HEK293 (cell line): Measurements from ENCODE around the gene DNASE2.
A peak's percentile ranks its signal among the peaks of the same experiment; 100 is the strongest.

ENCODE experiments used
- CTCF ChIA-PET: fragments of 350-600 bp; formaldehyde crosslinking; extraction: SDS; loops from one replicate; lab custom pipeline; 2021; ENCODE audit warnings: antibody characterized with exemption; lab: Yijun Ruan, JAX
- POLR2A ChIA-PET: fragments of 300-600 bp; formaldehyde crosslinking; extraction: SDS; loops from one replicate; lab custom pipeline; 2020; ENCODE audit warnings: antibody characterized with exemption, inconsistent platforms; lab: Yijun Ruan, JAX
- H3K27ac ChIP-seq: fragments of 200-500 bp; sonication (Bioruptor generic); 2 replicates; pipeline ENCODE4 v1.5.1; 2014; ENCODE audit warnings: low read depth, low read length, control low read depth, inconsistent platforms; ENCODE audit errors: extremely low read depth
- H3K36me3 ChIP-seq, 2 experiments: fragments of 200-500 bp in 1 of 2; sonication (Bioruptor generic) in 1 of 2; 1 replicate in 1 of 2; 2 replicates in 1 of 2; pipeline ENCODE4 v1.5.1; 2014 to 2017; ENCODE audit warnings: inconsistent platforms in 2 of 2, low read length in 2 of 2; ENCODE audit not compliant: control insufficient read depth in 2 of 2, insufficient read depth in 1 of 2
- H3K4me1 ChIP-seq: fragments of 200-500 bp; sonication (Bioruptor generic); 2 replicates; pipeline ENCODE4 v1.5.1; 2014; ENCODE audit warnings: mild to moderate bottlenecking, low read length, inconsistent platforms; ENCODE audit not compliant: control insufficient read depth, insufficient read depth
- H3K4me3 ChIP-seq: 2 replicates; pipeline ENCODE4 v1.5.1; 2011; ENCODE audit warnings: low read depth, mild to moderate bottlenecking, control low read depth, low read length, moderate library complexity
- H3K9me3 ChIP-seq: fragments of 200-500 bp; sonication (Bioruptor generic); 2 replicates; pipeline ENCODE4 v1.5.1; 2014; ENCODE audit warnings: low read depth, low read length, inconsistent platforms; ENCODE audit not compliant: control insufficient read depth, insufficient read depth
- BCL11B ChIP-seq: fragments of 450-650 bp; formaldehyde crosslinking; IDR thresholded peaks from 2 replicates; pipeline ENCODE4 v1.5.1; 2016; ENCODE audit warnings: low read depth, missing biosample characterization, missing genetic modification characterization
- KLF8 ChIP-seq: fragments of 450-650 bp; formaldehyde crosslinking; IDR thresholded peaks from 2 replicates; pipeline ENCODE4 v1.5.1; 2016; ENCODE audit warnings: missing biosample characterization, missing genetic modification characterization
- SETDB1 ChIP-seq: IDR thresholded peaks from one replicate; pipeline ENCODE4 v1.6.1; 2017; ENCODE audit warnings: mild to moderate bottlenecking, low read length, moderate library complexity, mixed read lengths; ENCODE audit not compliant: insufficient read length
- SP2 ChIP-seq: fragments of 450-650 bp; formaldehyde crosslinking; IDR thresholded peaks from 2 replicates; pipeline ENCODE4 v1.5.1; 2016; ENCODE audit warnings: missing biosample characterization, missing genetic modification characterization
- ZBTB20 ChIP-seq: fragments of 450-650 bp; formaldehyde crosslinking; IDR thresholded peaks from 2 replicates; pipeline ENCODE4 v1.5.1; 2016; ENCODE audit warnings: missing biosample characterization, missing genetic modification characterization
- ZBTB48 ChIP-seq: fragments of 450-650 bp; formaldehyde crosslinking; IDR thresholded peaks from 2 replicates; pipeline ENCODE4 v1.5.1; 2016; ENCODE audit warnings: missing biosample characterization, missing genetic modification characterization
- ZNF10 ChIP-seq: fragments of 450-650 bp; formaldehyde crosslinking; IDR thresholded peaks from 2 replicates; pipeline ENCODE4 v1.5.1; 2017; ENCODE audit warnings: missing biosample characterization, missing genetic modification characterization
- ZNF138 ChIP-seq: fragments of 450-650 bp; formaldehyde crosslinking; IDR thresholded peaks from 2 replicates; pipeline ENCODE4 v1.5.1; 2016; ENCODE audit warnings: missing biosample characterization, missing genetic modification characterization, borderline replicate concordance
- ZNF146 ChIP-seq: fragments of 450-650 bp; formaldehyde crosslinking; IDR thresholded peaks from 2 replicates; pipeline ENCODE4 v1.5.1; 2016; ENCODE audit warnings: missing biosample characterization, missing genetic modification characterization
- ZNF292 ChIP-seq: fragments of 450-650 bp; formaldehyde crosslinking; IDR thresholded peaks from 2 replicates; pipeline ENCODE4 v1.5.1; 2016; ENCODE audit warnings: low read depth, missing biosample characterization, missing genetic modification characterization, borderline replicate concordance
- ZNF335 ChIP-seq: fragments of 450-650 bp; formaldehyde crosslinking; conservative IDR thresholded peaks from 2 replicates; pipeline ENCODE4 v1.5.1; 2016; ENCODE audit warnings: missing biosample characterization, missing genetic modification characterization
- ZNF354C ChIP-seq: fragments of 450-650 bp; formaldehyde crosslinking; IDR thresholded peaks from 2 replicates; pipeline ENCODE4 v1.5.1; 2016; ENCODE audit warnings: missing biosample characterization, missing genetic modification characterization, low read depth, borderline replicate concordance
- ZNF366 ChIP-seq: fragments of 450-650 bp; formaldehyde crosslinking; conservative IDR thresholded peaks from 2 replicates; pipeline ENCODE4 v1.5.1; 2016; ENCODE audit warnings: missing biosample characterization, missing genetic modification characterization
- ZNF37A ChIP-seq: fragments of 450-650 bp; IDR thresholded peaks from 2 replicates; pipeline ENCODE4 v1.5.1; 2018; ENCODE audit warnings: missing biosample characterization, missing genetic modification characterization
- ZNF529 ChIP-seq: fragments of 450-650 bp; formaldehyde crosslinking; IDR thresholded peaks from 2 replicates; pipeline ENCODE4 v1.5.1; 2017; ENCODE audit warnings: missing genetic modification characterization, missing biosample characterization; ENCODE audit not compliant: insufficient replicate concordance
- ZNF555 ChIP-seq: fragments of 450-650 bp; formaldehyde crosslinking; conservative IDR thresholded peaks from 2 replicates; pipeline ENCODE4 v1.5.1; 2017; ENCODE audit warnings: missing biosample characterization, mild to moderate bottlenecking, missing genetic modification characterization, inconsistent platforms
- ZNF624 ChIP-seq: fragments of 450-650 bp; formaldehyde crosslinking; IDR thresholded peaks from 2 replicates; pipeline ENCODE4 v1.5.1; 2017; ENCODE audit warnings: missing biosample characterization, missing genetic modification characterization
- ZNF707 ChIP-seq: fragments of 450-650 bp; formaldehyde crosslinking; IDR thresholded peaks from 2 replicates; pipeline ENCODE4 v1.5.1; 2016; ENCODE audit warnings: missing biosample characterization, missing genetic modification characterization
- ZNF747 ChIP-seq: fragments of 450-650 bp; formaldehyde crosslinking; IDR thresholded peaks from 2 replicates; pipeline ENCODE4 v1.5.1; 2016; ENCODE audit warnings: missing biosample characterization, missing genetic modification characterization
- ZNF791 ChIP-seq: fragments of 450-650 bp; formaldehyde crosslinking; IDR thresholded peaks from 2 replicates; pipeline ENCODE4 v1.5.1; 2016; ENCODE audit warnings: missing biosample characterization, missing genetic modification characterization
- ZNF837 ChIP-seq: fragments of 450-650 bp; formaldehyde crosslinking; IDR thresholded peaks from 2 replicates; pipeline ENCODE4 v1.5.1; 2016; ENCODE audit warnings: missing biosample characterization, missing genetic modification characterization
- ZNF843 ChIP-seq: fragments of 450-650 bp; formaldehyde crosslinking; IDR thresholded peaks from 2 replicates; pipeline ENCODE4 v1.5.1; 2016; ENCODE audit warnings: missing biosample characterization, missing genetic modification characterization
- ZSCAN30 ChIP-seq: fragments of 450-650 bp; IDR thresholded peaks from 2 replicates; pipeline ENCODE4 v1.5.1; 2018; ENCODE audit warnings: missing biosample characterization, mild to moderate bottlenecking, missing genetic modification characterization, moderate library complexity
- TF ChIP-seq, protein P1 (sequence below): fragments of 450-650 bp; formaldehyde crosslinking; optimal IDR thresholded peaks from 2 replicates; pipeline ENCODE3; 2016; ENCODE audit warnings: missing biosample characterization, mild to moderate bottlenecking, missing genetic modification characterization
- TF ChIP-seq, protein P2 (sequence below): fragments of 450-650 bp; formaldehyde crosslinking; IDR thresholded peaks from 2 replicates; pipeline ENCODE4 v1.5.1; 2017; ENCODE audit warnings: missing biosample characterization, missing genetic modification characterization
- TF ChIP-seq, protein P3 (sequence below): fragments of 450-650 bp; formaldehyde crosslinking; IDR thresholded peaks from 2 replicates; pipeline ENCODE4 v1.5.1; 2016; ENCODE audit warnings: missing biosample characterization, missing genetic modification characterization
- TF ChIP-seq, protein P4 (sequence below): fragments of 450-650 bp; formaldehyde crosslinking; IDR thresholded peaks from 2 replicates; pipeline ENCODE4 v1.5.1; 2016; ENCODE audit warnings: missing biosample characterization, missing genetic modification characterization
- TF ChIP-seq, protein P5 (sequence below): fragments of 450-650 bp; IDR thresholded peaks from 2 replicates; pipeline ENCODE4 v1.5.1; 2018; ENCODE audit warnings: missing biosample characterization, mild to moderate bottlenecking, missing genetic modification characterization
- TF ChIP-seq, protein P6 (sequence below): fragments of 450-650 bp; formaldehyde crosslinking; IDR thresholded peaks from 2 replicates; pipeline ENCODE4 v1.5.0; 2017; ENCODE audit warnings: missing biosample characterization, missing genetic modification characterization, borderline replicate concordance

DNASE2 gene

DNA sequence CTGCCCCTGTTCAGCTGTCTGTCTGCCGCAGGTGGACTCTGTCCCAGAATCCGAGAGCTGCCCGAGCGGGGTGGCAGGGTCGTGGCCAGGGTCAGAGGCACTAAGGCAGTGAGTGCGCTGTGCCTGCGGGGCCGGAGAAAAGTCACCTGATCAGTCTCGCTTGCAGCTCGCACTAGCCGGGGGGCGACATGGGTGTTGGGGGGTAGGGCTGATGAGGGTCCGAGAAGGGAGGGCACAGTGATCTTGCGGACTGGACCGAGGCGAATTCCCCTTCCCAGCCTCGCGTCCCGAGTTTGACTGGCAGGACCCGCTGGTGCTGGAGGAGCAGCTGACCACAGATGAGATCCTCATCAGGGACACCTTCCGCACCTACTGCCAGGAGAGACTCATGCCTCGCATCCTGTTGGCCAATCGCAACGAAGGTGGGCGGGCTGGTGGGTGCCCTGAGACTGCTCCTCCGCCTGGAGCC, 10.3 kb upstream of the DNASE2 start:
- Histone ChIP-seq H3K27ac (no peak overlapping the region), H3K9me3 (no peaks in the 10 kb centered on the region), H3K36me3 (peaks cover 0 to 25% of the 10 kb centered on the region in 2 experiments; a peak in 2 of 3 replicates), H3K4me3 (peak overlapping the region; percentile 96), H3K4me1 (no peaks in the 10 kb centered on the region)
- POLR2A ChIA-PET, result interaction anchor here (0.5 to 2.7 kb wide), 15 partner anchors 8 to 681 kb away, joined by 3 to 42 read pairs (median 5); partner anchors contain the start of genes DNASE2, FARSA, GADD45GIP1 and NACC1
- CTCF ChIA-PET, result interaction anchor here (1.0 to 1.3 kb wide), 2 partner anchors 9 to 44 kb away, joined by 5 to 6 read pairs; no protein-coding TSS in a partner anchor
- TF ChIP-seq SP2 (tag by site-specific recombination) (peak; percentile 51), KLF8 (no peak), ZNF747 (tag by site-specific recombination) (no peak), ZNF354C (tag by site-specific recombination) (no peak), ZNF837 (no peak), ZNF624 (tag by site-specific recombination) (no peak), ZNF366 (tag by site-specific recombination) (no peak), BCL11B (tag by site-specific recombination) (0 out of 2 replicates have a peak, but pooled peaks have one; percentile 0), ZNF10 (peak; percentile 87), ZSCAN30 (tag by site-specific recombination) (no peak), ZNF37A (tag by site-specific recombination) (no peak), ZNF138 (tag by site-specific recombination) (no peak), ZNF791 (tag by site-specific recombination) (no peak), ZBTB48 (tag by site-specific recombination) (no peak), ZNF529 (tag by site-specific recombination) (no peak), SETDB1 (no peak), ZNF843 (tag by site-specific recombination) (no peak), ZNF555 (tag by site-specific recombination) (no peak), ZNF292 (tag by site-specific recombination) (no peak), ZBTB20 (tag by site-specific recombination) (no peak), ZNF707 (tag by site-specific recombination) (no peak), ZNF335 (peak; percentile 55), ZNF146 (tag by site-specific recombination) (no peak)
- TF ChIP-seq, protein P1, sequence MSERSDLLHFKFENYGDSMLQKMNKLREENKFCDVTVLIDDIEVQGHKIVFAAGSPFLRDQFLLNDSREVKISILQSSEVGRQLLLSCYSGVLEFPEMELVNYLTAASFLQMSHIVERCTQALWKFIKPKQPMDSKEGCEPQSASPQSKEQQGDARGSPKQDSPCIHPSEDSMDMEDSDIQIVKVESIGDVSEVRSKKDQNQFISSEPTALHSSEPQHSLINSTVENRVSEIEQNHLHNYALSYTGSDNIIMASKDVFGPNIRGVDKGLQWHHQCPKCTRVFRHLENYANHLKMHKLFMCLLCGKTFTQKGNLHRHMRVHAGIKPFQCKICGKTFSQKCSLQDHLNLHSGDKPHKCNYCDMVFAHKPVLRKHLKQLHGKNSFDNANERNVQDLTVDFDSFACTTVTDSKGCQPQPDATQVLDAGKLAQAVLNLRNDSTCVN (tag by site-specific recombination), result peak; percentile 12
- TF ChIP-seq, protein P2, sequence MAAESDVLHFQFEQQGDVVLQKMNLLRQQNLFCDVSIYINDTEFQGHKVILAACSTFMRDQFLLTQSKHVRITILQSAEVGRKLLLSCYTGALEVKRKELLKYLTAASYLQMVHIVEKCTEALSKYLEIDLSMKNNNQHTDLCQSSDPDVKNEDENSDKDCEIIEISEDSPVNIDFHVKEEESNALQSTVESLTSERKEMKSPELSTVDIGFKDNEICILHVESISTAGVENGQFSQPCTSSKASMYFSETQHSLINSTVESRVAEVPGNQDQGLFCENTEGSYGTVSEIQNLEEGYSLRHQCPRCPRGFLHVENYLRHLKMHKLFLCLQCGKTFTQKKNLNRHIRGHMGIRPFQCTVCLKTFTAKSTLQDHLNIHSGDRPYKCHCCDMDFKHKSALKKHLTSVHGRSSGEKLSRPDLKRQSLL (tag by site-specific recombination), result no peak
- TF ChIP-seq, protein P3, sequence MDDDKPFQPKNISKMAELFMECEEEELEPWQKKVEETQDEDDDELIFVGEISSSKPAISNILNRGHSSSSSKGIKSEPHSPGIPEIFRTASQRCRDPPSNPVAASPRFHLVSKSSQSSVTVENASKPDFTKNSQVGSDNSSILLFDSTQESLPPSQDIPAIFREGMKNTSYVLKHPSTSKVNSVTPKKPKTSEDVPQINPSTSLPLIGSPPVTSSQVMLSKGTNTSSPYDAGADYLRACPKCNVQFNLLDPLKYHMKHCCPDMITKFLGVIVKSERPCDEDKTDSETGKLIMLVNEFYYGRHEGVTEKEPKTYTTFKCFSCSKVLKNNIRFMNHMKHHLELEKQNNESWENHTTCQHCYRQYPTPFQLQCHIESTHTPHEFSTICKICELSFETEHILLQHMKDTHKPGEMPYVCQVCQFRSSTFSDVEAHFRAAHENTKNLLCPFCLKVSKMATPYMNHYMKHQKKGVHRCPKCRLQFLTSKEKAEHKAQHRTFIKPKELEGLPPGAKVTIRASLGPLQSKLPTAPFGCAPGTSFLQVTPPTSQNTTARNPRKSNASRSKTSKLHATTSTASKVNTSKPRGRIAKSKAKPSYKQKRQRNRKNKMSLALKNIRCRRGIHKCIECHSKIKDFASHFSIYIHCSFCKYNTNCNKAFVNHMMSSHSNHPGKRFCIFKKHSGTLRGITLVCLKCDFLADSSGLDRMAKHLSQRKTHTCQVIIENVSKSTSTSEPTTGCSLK (tag by site-specific recombination), result no peak
- TF ChIP-seq, protein P4, sequence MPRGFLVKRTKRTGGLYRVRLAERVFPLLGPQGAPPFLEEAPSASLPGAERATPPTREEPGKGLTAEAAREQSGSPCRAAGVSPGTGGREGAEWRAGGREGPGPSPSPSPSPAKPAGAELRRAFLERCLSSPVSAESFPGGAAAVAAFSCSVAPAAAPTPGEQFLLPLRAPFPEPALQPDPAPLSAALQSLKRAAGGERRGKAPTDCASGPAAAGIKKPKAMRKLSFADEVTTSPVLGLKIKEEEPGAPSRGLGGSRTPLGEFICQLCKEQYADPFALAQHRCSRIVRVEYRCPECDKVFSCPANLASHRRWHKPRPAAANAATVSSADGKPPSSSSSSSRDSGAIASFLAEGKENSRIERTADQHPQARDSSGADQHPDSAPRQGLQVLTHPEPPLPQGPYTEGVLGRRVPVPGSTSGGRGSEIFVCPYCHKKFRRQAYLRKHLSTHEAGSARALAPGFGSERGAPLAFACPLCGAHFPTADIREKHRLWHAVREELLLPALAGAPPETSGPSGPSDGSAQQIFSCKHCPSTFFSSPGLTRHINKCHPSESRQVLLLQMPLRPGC (tag by site-specific recombination), result no peak
- TF ChIP-seq, protein P5, sequence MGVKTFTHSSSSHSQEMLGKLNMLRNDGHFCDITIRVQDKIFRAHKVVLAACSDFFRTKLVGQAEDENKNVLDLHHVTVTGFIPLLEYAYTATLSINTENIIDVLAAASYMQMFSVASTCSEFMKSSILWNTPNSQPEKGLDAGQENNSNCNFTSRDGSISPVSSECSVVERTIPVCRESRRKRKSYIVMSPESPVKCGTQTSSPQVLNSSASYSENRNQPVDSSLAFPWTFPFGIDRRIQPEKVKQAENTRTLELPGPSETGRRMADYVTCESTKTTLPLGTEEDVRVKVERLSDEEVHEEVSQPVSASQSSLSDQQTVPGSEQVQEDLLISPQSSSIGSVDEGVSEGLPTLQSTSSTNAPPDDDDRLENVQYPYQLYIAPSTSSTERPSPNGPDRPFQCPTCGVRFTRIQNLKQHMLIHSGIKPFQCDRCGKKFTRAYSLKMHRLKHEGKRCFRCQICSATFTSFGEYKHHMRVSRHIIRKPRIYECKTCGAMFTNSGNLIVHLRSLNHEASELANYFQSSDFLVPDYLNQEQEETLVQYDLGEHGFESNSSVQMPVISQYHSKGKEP, result no peak
- TF ChIP-seq, protein P6, sequence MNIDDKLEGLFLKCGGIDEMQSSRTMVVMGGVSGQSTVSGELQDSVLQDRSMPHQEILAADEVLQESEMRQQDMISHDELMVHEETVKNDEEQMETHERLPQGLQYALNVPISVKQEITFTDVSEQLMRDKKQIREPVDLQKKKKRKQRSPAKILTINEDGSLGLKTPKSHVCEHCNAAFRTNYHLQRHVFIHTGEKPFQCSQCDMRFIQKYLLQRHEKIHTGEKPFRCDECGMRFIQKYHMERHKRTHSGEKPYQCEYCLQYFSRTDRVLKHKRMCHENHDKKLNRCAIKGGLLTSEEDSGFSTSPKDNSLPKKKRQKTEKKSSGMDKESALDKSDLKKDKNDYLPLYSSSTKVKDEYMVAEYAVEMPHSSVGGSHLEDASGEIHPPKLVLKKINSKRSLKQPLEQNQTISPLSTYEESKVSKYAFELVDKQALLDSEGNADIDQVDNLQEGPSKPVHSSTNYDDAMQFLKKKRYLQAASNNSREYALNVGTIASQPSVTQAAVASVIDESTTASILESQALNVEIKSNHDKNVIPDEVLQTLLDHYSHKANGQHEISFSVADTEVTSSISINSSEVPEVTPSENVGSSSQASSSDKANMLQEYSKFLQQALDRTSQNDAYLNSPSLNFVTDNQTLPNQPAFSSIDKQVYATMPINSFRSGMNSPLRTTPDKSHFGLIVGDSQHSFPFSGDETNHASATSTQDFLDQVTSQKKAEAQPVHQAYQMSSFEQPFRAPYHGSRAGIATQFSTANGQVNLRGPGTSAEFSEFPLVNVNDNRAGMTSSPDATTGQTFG (tag by site-specific recombination), result no peak
